ENCODE data around the gene CD276.
"Not testable (repeated sequence)": the region's sequence is repeated elsewhere in the genome, so short reads cannot be mapped to it uniquely, and the experiment has no call there.

The CD276 gene

GRCh38 chr15:73695773-73696640 is 11.8 kb downstream of the CD276 start:
- TF ChIP-seq, protein P1, sequence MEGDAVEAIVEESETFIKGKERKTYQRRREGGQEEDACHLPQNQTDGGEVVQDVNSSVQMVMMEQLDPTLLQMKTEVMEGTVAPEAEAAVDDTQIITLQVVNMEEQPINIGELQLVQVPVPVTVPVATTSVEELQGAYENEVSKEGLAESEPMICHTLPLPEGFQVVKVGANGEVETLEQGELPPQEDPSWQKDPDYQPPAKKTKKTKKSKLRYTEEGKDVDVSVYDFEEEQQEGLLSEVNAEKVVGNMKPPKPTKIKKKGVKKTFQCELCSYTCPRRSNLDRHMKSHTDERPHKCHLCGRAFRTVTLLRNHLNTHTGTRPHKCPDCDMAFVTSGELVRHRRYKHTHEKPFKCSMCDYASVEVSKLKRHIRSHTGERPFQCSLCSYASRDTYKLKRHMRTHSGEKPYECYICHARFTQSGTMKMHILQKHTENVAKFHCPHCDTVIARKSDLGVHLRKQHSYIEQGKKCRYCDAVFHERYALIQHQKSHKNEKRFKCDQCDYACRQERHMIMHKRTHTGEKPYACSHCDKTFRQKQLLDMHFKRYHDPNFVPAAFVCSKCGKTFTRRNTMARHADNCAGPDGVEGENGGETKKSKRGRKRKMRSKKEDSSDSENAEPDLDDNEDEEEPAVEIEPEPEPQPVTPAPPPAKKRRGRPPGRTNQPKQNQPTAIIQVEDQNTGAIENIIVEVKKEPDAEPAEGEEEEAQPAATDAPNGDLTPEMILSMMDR (IDR thresholded peaks at IDR 0.05; ENCODE audit: low read depth, low read length) = no peak
- no peak overlapping the region for H3K4me3 ChIP-seq (ENCODE audit: low read depth, low read length)

GRCh38 chr15:73696641-73697001 is 12.4 kb downstream of the CD276 start:
- TF ChIP-seq, protein P1 (IDR thresholded peaks at IDR 0.05; ENCODE audit: low read depth, low read length) = no peak
- no peak overlapping the region for H3K4me3 ChIP-seq (ENCODE audit: low read depth, low read length)

DNA sequence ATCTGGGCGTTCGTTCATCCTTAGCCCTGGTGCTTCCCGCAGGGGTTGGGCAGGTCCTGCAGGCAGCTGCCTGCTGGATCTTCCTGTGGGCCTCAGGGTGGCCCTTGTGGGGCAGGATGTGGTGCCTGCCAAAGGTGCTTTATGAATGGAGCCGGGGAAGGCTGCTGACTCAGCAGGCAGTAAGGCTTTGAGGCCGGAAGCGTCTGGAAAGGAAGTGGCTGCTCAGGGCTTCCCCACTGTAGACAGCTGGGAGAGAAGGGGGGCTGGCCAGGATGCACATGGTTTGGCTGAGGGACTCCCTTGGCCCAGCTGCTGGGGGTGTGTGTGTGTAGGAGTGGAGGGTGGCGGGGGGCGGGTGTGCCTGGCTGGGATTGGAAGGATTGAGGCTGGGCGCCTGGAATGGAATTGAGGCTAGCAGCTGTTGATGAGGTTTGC is 12.9 kb downstream of the CD276 start:
- H3K4me3 ChIP-seq (ENCODE audit: low read depth, low read length) = no peak overlapping the region
- TF ChIP-seq, protein P1 (IDR thresholded peaks at IDR 0.05; ENCODE audit: low read depth, low read length) = no peak

DNA sequence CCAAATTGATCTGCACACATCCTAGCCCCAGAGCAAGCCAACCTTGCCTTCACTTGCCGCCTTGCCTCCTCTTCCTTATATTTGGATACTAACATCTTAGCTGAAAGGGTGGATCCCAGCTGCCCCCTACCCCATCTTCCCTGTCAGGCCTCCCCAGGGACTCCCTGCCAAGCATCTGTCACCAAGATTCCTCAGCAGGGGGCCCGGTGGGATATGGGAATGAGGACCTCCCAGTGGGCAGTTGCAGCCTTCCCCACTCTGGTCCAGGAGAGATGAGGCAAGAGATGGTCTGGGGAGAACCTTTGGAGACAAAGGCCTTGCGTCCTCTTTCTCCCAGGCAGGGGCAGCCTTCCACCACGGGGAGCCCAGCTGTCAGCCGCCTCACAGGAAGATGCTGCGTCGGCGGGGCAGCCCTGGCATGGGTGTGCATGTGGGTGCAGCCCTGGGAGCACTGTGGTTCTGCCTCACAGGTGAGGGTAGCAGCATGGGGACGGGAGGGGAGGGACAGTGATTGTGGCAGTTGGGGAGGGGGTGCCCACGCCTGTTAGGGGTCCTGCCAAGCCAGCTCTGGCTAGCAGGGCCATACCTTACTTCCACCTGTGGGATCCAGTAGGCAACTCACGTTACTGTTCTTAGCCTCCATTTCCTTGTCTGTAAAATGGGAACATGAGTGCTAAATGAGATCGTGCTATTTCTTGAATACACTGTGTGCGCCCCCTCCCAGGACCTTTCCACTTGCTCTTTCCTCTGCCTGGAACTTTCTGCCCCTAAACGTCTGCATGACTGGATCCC is 15.3 kb downstream of the CD276 start:
- H3K4me3 ChIP-seq (ENCODE audit: low read depth, low read length) = no peak overlapping the region
- TF ChIP-seq, protein P1 (IDR thresholded peaks at IDR 0.05; ENCODE audit: low read depth, low read length) = no peak

- TF ChIP-seq, protein P1 (IDR thresholded peaks at IDR 0.05; ENCODE audit: low read depth, low read length) = peak; percentile 82
- H3K4me3 ChIP-seq (ENCODE audit: low read depth, low read length) = no peak overlapping the region
Observed at GRCh38 chr15:73700041-73700842, 16.1 kb downstream of the CD276 start.

DNA sequence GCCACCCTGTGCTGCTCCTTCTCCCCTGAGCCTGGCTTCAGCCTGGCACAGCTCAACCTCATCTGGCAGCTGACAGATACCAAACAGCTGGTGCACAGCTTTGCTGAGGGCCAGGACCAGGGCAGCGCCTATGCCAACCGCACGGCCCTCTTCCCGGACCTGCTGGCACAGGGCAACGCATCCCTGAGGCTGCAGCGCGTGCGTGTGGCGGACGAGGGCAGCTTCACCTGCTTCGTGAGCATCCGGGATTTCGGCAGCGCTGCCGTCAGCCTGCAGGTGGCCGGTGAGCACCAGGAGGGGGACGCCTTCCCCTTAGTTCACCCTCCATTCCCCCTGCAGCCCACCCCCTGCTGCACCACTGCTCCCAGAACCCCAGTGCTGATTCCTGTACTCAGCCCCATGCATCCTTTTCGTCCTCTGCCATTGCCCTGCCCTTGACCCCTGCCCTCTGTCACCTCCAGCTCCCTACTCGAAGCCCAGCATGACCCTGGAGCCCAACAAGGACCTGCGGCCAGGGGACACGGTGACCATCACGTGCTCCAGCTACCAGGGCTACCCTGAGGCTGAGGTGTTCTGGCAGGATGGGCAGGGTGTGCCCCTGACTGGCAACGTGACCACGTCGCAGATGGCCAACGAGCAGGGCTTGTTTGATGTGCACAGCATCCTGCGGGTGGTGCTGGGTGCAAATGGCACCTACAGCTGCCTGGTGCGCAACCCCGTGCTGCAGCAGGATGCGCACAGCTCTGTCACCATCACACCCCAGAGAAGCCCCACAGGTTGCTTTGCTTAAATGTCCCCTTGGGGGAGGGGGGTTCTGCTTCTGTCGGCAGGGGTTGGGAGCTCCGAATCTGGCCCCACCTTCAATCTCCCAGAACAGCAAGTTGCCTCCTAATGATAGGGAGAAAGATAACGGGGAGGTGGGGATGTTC is 18.4 kb downstream of the CD276 start:
- not testable (repeated sequence) for H3K4me3 ChIP-seq (ENCODE audit: low read depth, low read length)

DNA sequence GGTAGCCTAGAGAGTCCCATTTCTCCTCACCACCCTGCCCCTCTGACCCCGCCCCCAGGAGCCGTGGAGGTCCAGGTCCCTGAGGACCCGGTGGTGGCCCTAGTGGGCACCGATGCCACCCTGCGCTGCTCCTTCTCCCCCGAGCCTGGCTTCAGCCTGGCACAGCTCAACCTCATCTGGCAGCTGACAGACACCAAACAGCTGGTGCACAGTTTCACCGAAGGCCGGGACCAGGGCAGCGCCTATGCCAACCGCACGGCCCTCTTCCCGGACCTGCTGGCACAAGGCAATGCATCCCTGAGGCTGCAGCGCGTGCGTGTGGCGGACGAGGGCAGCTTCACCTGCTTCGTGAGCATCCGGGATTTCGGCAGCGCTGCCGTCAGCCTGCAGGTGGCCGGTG is 19.4 kb downstream of the CD276 start:
- H3K4me3 ChIP-seq (ENCODE audit: low read depth, low read length) = not testable (repeated sequence)

GRCh38 chr15:73704142-73704868 is 20.1 kb downstream of the CD276 start:
- not testable (repeated sequence) for H3K4me3 ChIP-seq (ENCODE audit: low read depth, low read length)

Measured in WI38 (cell line).